A549 (cell line): ENCODE data around the gene KIAA1671. TPM values are rescaled to one million over a fixed set of nuclear protein-coding genes. Genes with fewer than 3 reads are reported as not detected.

Source experiments
- ATAC-seq, 2 experiments: fragments of 200-7000 bp in 1 of 2; fragments of >200 bp in 1 of 2; cut with Nextera tagmentation in 1 of 2; cut with Tn5 transposase in 1 of 2; 3 replicates each; pipeline versions ENCODE4 v1.8.0 to v1.9.1; 2018 to 2020; ENCODE audit warnings: mild to moderate bottlenecking in 1 of 2, moderate library complexity in 1 of 2
- CTCF ChIA-PET: fragments of 300-600 bp; sonication (Branson Sonifier 250); formaldehyde crosslinking; extraction: SDS; loops from one replicate; lab custom pipeline; 2021; ENCODE audit warnings: antibody characterized with exemption, inconsistent platforms; lab: Yijun Ruan, JAX
- POLR2A ChIA-PET: fragments of 350-600 bp; formaldehyde crosslinking; extraction: SDS; loops from one replicate; lab custom pipeline; 2021; ENCODE audit warnings: antibody characterized with exemption, inconsistent platforms; lab: Yijun Ruan, JAX
- DNase-seq, 2 experiments: peaks; one replicate each; pipeline versions ENCODE4 v3.0.0 to v3.0.0-alpha.2; 2011 to 2016; ENCODE audit warnings: low read depth in 1 of 2, low spot score in 1 of 2
- FAIRE-seq: peaks from 2 replicates; lab custom pipeline; 2011; peaks lifted over from hg19 to GRCh38; lab: Jason Lieb, UNC
- H3K27ac ChIP-seq, 2 experiments: fragments of >200 bp; sonication (Bioruptor Twin); formaldehyde crosslinking; 3 replicates each; pipeline ENCODE4 v1.5.1; 2016 to 2017
- H3K4me1 ChIP-seq: fragments of >200 bp; sonication (Bioruptor Twin); formaldehyde crosslinking; 3 replicates; pipeline ENCODE4 v1.6.1; 2016
- H3K4me2 ChIP-seq: fragments of >200 bp; sonication (Bioruptor Twin); formaldehyde crosslinking; 3 replicates; pipeline ENCODE4 v1.6.1; 2016
- H3K4me3 ChIP-seq: fragments of >200 bp; sonication (Bioruptor Twin); formaldehyde crosslinking; 3 replicates; pipeline ENCODE4 v1.5.1; 2016
- H3K9me3 ChIP-seq: fragments of >200 bp; sonication (Bioruptor Twin); formaldehyde crosslinking; 3 replicates; pipeline ENCODE4 v1.6.1; 2016
- CBX2 ChIP-seq: fragments of 200-600 bp; sonication (generic); IDR thresholded peaks from 2 replicates; pipeline ENCODE4 v1.6.1; 2016; ENCODE audit warnings: low read depth, mild to moderate bottlenecking, borderline replicate concordance
- EHMT2 ChIP-seq: fragments of 200-600 bp; sonication (generic); IDR thresholded peaks from 2 replicates; pipeline ENCODE4 v1.6.1; 2016; ENCODE audit warnings: antibody characterized with exemption, low read depth, mild to moderate bottlenecking, moderate library complexity
- EP300 ChIP-seq, 2 experiments: fragments of >200 bp; sonication (Bioruptor Twin); formaldehyde crosslinking; IDR thresholded peaks; 2 replicates in 1 of 2; 3 replicates in 1 of 2; pipeline ENCODE4 v1.6.1; 2016 to 2017
- ESRRA ChIP-seq: fragments of 150-350 bp; IDR thresholded peaks from 2 replicates; pipeline ENCODE4 v1.6.1; 2014; ENCODE audit warnings: mild to moderate bottlenecking, low read length, borderline replicate concordance
- FOXS1 ChIP-seq: fragments of 250-450 bp; sonication (Bioruptor Pico); IDR thresholded peaks from 2 replicates; pipeline ENCODE4 v1.5.0; 2020; ENCODE audit warnings: mild to moderate bottlenecking, moderate library complexity
- HOXA7 ChIP-seq: fragments of 250-450 bp; sonication (Bioruptor Pico); IDR thresholded peaks from 2 replicates; pipeline ENCODE4 v1.5.0; 2020; ENCODE audit warnings: mild to moderate bottlenecking, moderate library complexity
- JUN ChIP-seq, 2 experiments: fragments of >200 bp; sonication (Bioruptor Twin); formaldehyde crosslinking; IDR thresholded peaks; 2 replicates in 1 of 2; 3 replicates in 1 of 2; pipeline ENCODE4 v1.6.1; 2016 to 2017
- JUNB ChIP-seq: fragments of >200 bp; sonication (Bioruptor Twin); formaldehyde crosslinking; IDR thresholded peaks from 2 replicates; pipeline ENCODE4 v1.6.1; 2016
- KDM1A ChIP-seq: fragments of 200-600 bp; sonication (generic); IDR thresholded peaks from 2 replicates; pipeline ENCODE4 v1.6.1; 2016; ENCODE audit warnings: low read depth, mild to moderate bottlenecking
- KDM5A ChIP-seq: fragments of 200-600 bp; sonication (generic); IDR thresholded peaks from 2 replicates; pipeline ENCODE4 v1.6.1; 2016; ENCODE audit warnings: antibody characterized with exemption, mild to moderate bottlenecking
- MAFK ChIP-seq: fragments of 450-650 bp; IDR thresholded peaks from 2 replicates; pipeline ENCODE4 v1.6.1; 2014; ENCODE audit not compliant: partially characterized antibody
- NFE2L2 ChIP-seq: fragments of 150-350 bp; conservative IDR thresholded peaks from 2 replicates; pipeline ENCODE4 v1.6.1; 2014; ENCODE audit warnings: low read length
- POLR2AphosphoS2 ChIP-seq: conservative IDR thresholded peaks from 2 replicates; pipeline ENCODE4 v1.6.1; 2012; ENCODE audit warnings: low read length, improper control_type of control experiment, inconsistent platforms
- RAD21 ChIP-seq, 2 experiments: fragments of >200 bp in 1 of 2; sonication (Bioruptor Twin) in 1 of 2; formaldehyde crosslinking in 1 of 2; IDR thresholded peaks in 1 of 2; conservative IDR thresholded peaks in 1 of 2; 2 replicates in 1 of 2; 3 replicates in 1 of 2; pipeline ENCODE4 v1.6.1; 2012 to 2018; ENCODE audit warnings: inconsistent platforms in 1 of 2
- RCOR1 ChIP-seq: fragments of 150-350 bp; IDR thresholded peaks from 2 replicates; pipeline ENCODE4 v1.6.1; 2014; ENCODE audit warnings: antibody characterized with exemption, low read length, low read depth
- RFX5 ChIP-seq: fragments of 450-650 bp; IDR thresholded peaks from 2 replicates; pipeline ENCODE4 v1.7.1; 2014; ENCODE audit warnings: antibody characterized with exemption, mild to moderate bottlenecking, moderate library complexity
- ZC3H11A ChIP-seq: fragments of 450-650 bp; IDR thresholded peaks from 2 replicates; pipeline ENCODE4 v1.6.1; 2014; ENCODE audit warnings: antibody characterized with exemption, mild to moderate bottlenecking
- ZNF302 ChIP-seq: fragments of 250-450 bp; sonication (Bioruptor Pico); IDR thresholded peaks from 2 replicates; pipeline ENCODE4 v1.9.0; 2021; ENCODE audit warnings: inconsistent platforms, mild to moderate bottlenecking, moderate library complexity
- WGBS: methylation state at CpG from one replicate; pipeline ENCODE4 v1.1.6; 2017; ENCODE audit errors: missing lambda C conversion rate; 5-methylcytosine and 5-hydroxymethylcytosine counted together
- polyA plus RNA-seq, 4 experiments: library from polyadenylated mRNA; depleted of rRNA in 3 of 4; stranded (reverse); fragments of >200 nt; fragmentation: RNase III in 1 of 4; extraction: RNeasy Plus Mini Kit Qiagen cat#74134 plus additional on column Dnase treatment in 1 of 4; gene quantifications; 2 replicates in 3 of 4; 3 replicates in 1 of 4; pipeline ENCODE4 v1.2.3, GENCODE V29; 2011 to 2017
- TF ChIP-seq, protein P1 (sequence below): fragments of 450-650 bp; IDR thresholded peaks from 2 replicates; pipeline ENCODE4 v1.6.1; 2014; ENCODE audit warnings: antibody characterized with exemption
- TF ChIP-seq, protein P2 (sequence below): fragments of 150-350 bp; IDR thresholded peaks from 2 replicates; pipeline ENCODE4 v1.6.1; 2014; ENCODE audit warnings: low read depth, mild to moderate bottlenecking, low read length
- TF ChIP-seq, protein P3 (sequence below): IDR thresholded peaks from 2 replicates; pipeline ENCODE4 v1.6.1; 2012
- TF ChIP-seq, protein P4 (sequence below): fragments of >200 bp; sonication (Bioruptor Twin); formaldehyde crosslinking; IDR thresholded peaks from 3 replicates; pipeline ENCODE4 v1.6.1; 2016

The KIAA1671 gene
- polyA plus RNA-seq, 2 of the 4 experiments (the other 2 are of a cell fraction) = 5.3 to 7.9 TPM

DNA sequence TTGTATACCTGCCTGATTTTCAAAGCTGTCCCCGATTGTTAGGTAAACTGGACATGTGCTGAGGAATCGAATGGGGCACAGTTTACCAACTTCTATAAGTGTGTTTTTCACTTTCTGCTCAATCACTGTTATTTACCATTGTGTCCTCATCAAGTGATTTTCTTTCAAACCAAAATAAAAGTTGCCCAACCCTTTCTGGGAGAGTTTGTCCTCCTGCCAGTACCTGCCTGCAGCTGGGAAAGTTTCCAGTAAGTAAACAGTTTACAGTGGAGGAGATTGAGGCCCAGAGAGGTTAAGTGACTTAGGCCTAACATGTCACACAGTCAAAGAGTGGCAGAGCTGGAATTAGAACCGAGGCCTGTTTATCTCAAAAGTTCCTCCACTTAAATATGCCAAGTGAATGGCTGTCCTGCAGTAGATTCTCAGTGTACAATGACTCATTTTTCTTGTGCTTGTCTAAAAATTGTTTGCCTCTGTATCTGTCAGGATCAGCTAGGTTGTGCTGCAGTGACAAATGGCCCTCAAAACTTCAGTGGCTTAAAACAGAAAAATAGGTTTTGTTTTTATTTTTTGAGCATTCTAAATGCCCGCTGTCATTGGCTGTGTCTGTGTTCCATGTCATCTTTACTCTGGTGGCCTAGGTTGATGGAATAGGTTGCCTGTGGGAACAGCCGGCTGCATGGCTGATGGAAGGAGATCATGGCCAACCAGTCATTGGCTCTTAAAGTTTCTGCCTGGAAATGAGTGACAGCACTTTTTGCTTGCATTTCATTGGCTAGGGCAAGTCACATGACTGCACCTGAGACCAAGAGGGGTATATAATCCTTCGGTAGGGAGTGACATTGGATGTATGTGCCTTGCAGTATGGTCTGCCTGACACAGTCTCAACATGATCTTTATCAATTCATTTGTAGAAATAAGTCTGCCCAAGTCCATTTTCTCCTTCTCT is 185.3 kb downstream of the KIAA1671 start:
- CTCF ChIA-PET = no interaction called here
- FAIRE-seq (no peak), ATAC-seq (no peak), DNase-seq (no peak)
- Histone ChIP-seq H3K4me3 (no peak overlapping the region), H3K4me2 (no peak overlapping the region), H3K4me1 (no peaks in the 10 kb centered on the region), H3K9me3 (no peaks in the 10 kb centered on the region), H3K27ac (no peak overlapping the region)
- POLR2A ChIA-PET = no interaction called here
- TF ChIP-seq RFX5 = peak; percentile 91
- TF ChIP-seq NFE2L2 = no peak
- 85% methylated on average over 6 of the region's 6 CpGs for WGBS

DNA sequence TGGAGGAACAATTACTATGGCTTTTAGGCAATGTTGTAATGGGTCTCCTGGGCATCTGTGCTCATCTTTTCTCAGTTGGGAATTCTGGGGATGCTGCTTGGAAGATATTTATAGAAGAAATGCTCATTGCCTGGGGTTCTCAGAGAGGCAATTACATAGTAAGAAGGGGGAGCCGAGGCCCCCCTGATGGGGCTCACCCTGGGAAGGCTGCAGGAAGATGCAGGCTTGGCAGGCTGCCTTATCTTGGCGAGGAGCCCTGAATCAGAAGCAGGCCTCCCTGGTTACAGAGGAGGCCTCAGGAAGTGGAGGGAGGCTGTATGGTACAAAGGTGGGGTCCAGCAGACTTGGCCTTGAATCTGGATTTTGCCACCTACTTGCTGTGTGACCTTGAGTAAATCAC is 186.5 kb downstream of the KIAA1671 start:
- Histone ChIP-seq H3K27ac (no peak overlapping the region), H3K4me3 (no peak overlapping the region), H3K9me3 (no peaks in the 10 kb centered on the region), H3K4me2 (no peak overlapping the region), H3K4me1 (no peaks in the 10 kb centered on the region)
- TF ChIP-seq ZC3H11A (no peak), EP300 (IDR thresholded peaks at IDR 0.05) (no peak), ZNF302 (no peak), MAFK (no peak), HOXA7 (CRISPR knock-in tag) (no peak), KDM1A (no peak), ESRRA (no peak), RAD21 (conservative IDR thresholded peaks at IDR 0.05 in 1 of 2, IDR thresholded peaks at IDR 0.05 in 1 of 2) (no peak), FOXS1 (no peak), EHMT2 (no peak), KDM5A (no peak), CBX2 (no peak), JUNB (no peak), RCOR1 (no peak), JUN (IDR thresholded peaks at IDR 0.05) (no peak), POLR2AphosphoS2 (no peak)
- TF ChIP-seq, protein P1, sequence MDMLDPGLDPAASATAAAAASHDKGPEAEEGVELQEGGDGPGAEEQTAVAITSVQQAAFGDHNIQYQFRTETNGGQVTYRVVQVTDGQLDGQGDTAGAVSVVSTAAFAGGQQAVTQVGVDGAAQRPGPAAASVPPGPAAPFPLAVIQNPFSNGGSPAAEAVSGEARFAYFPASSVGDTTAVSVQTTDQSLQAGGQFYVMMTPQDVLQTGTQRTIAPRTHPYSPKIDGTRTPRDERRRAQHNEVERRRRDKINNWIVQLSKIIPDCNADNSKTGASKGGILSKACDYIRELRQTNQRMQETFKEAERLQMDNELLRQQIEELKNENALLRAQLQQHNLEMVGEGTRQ = no peak
- TF ChIP-seq, protein P2, sequence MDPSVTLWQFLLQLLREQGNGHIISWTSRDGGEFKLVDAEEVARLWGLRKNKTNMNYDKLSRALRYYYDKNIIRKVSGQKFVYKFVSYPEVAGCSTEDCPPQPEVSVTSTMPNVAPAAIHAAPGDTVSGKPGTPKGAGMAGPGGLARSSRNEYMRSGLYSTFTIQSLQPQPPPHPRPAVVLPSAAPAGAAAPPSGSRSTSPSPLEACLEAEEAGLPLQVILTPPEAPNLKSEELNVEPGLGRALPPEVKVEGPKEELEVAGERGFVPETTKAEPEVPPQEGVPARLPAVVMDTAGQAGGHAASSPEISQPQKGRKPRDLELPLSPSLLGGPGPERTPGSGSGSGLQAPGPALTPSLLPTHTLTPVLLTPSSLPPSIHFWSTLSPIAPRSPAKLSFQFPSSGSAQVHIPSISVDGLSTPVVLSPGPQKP = no peak
- TF ChIP-seq, protein P3, sequence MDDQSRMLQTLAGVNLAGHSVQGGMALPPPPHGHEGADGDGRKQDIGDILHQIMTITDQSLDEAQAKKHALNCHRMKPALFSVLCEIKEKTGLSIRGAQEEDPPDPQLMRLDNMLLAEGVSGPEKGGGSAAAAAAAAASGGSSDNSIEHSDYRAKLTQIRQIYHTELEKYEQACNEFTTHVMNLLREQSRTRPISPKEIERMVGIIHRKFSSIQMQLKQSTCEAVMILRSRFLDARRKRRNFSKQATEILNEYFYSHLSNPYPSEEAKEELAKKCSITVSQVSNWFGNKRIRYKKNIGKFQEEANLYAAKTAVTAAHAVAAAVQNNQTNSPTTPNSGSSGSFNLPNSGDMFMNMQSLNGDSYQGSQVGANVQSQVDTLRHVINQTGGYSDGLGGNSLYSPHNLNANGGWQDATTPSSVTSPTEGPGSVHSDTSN = no peak
- DNase-seq = no peak
- CTCF ChIA-PET = no interaction called here
- FAIRE-seq = no peak
- WGBS = 88% methylated on average over 2 of the region's 2 CpGs
- no peak for ATAC-seq
- POLR2A ChIA-PET = no interaction called here

DNA sequence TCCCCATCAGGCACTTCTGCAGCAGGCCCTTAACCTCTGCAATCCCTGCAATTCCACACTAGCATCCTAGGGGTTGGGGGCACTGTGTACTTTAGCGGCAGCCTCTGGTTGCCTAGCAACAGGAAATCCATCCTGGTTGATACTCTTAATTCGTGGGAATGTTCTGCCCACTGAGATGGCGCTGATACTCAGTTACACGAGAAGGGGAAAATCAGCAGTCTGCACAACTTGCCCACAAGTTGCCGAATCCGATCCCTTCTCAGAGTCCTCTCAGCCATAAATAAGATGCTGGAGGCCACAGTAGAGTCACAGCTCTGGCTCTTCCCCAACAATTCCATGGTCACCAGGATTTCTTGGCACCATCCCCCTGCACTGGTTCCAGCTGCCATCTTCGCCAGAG is 189.6 kb downstream of the KIAA1671 start:
- 65% methylated on average over 2 of the region's 7 CpGs for WGBS

More for the DNA sequence above, 189.6 kb downstream of the KIAA1671 start:
- DNase-seq = no peak
- POLR2A ChIA-PET = no interaction called here
- no peak overlapping the region for H3K4me3 ChIP-seq
- H3K4me2 ChIP-seq = no peak overlapping the region
- CTCF ChIA-PET = no interaction called here
- H3K9me3 ChIP-seq = no peaks in the 10 kb centered on the region
- TF ChIP-seq, protein P4, sequence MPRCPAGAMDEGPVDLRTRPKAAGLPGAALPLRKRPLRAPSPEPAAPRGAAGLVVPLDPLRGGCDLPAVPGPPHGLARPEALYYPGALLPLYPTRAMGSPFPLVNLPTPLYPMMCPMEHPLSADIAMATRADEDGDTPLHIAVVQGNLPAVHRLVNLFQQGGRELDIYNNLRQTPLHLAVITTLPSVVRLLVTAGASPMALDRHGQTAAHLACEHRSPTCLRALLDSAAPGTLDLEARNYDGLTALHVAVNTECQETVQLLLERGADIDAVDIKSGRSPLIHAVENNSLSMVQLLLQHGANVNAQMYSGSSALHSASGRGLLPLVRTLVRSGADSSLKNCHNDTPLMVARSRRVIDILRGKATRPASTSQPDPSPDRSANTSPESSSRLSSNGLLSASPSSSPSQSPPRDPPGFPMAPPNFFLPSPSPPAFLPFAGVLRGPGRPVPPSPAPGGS = no peak
- TF ChIP-seq RAD21 (conservative IDR thresholded peaks at IDR 0.05 in 1 of 2, IDR thresholded peaks at IDR 0.05 in 1 of 2) (no peak), POLR2AphosphoS2 (no peak)
- TF ChIP-seq, protein P1 = no peak
- H3K4me1 ChIP-seq = no peaks in the 10 kb centered on the region
- no peak for FAIRE-seq
- no peak overlapping the region for H3K27ac ChIP-seq
- no peak for ATAC-seq
